ENCODE data around the gene LIN28B.
"Not testable (repeated sequence)": the region's sequence is repeated elsewhere in the genome, so short reads cannot be mapped to it uniquely, and the experiment has no call there.

LIN28B gene

DNA sequence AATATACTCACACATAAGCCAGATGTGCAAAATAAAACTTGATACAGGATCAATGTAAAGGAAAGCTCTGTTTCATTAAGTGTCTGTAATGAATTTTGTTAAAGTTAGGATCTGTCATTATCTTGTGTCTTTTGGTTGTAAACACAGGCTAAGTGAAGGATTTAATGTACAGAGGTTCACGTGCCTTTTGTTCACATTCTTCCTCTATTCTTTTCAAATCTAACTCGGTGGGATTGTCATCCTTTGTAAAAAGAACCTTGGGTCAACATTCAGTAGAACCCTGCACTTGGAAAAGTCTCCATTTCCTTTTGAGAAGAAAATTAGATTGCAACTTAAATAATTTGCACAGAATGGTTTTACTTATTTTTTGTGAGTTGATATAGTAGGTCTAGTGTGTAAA, 7.7 kb upstream of the LIN28B start:
- Histone ChIP-seq H4K12ac (ENCODE audit: low read depth, low read length) (no peak overlapping the region), H3K23ac (ENCODE audit: low read length) (no peak overlapping the region), H3K4me1 (ENCODE audit: control insufficient read depth in 1 of 2, insufficient read depth in 2 of 2, low read length in 2 of 2) (no peaks in the 10 kb centered on the region), H4K8ac (ENCODE audit: low read depth, low read length) (no peak overlapping the region), H2BK12ac (ENCODE audit: low read length) (no peak overlapping the region), H2AK5ac (ENCODE audit: low read length) (no peak overlapping the region), H3K18ac (ENCODE audit: low read length) (no peak overlapping the region), H3K79me2 (ENCODE audit: control insufficient read depth, insufficient read depth, low read length, poor library complexity) (peaks cover 2% of the 10 kb centered on the region), H3K4me2 (ENCODE audit: low read length) (no peak overlapping the region), H2AFZ (ENCODE audit: insufficient read depth, low read length, poor library complexity) (no peak overlapping the region), H4K91ac (ENCODE audit: low read depth, low read length) (no peak overlapping the region), H3K4me3 (ENCODE audit: low read depth, low read length) (no peak overlapping the region), H3K9ac (ENCODE audit: low read length) (no peak overlapping the region), H3K4ac (ENCODE audit: low read depth, low read length) (no peak overlapping the region), H3K79me1 (ENCODE audit: low read length) (peaks cover 3% of the 10 kb centered on the region), H3K27ac (ENCODE audit: low read depth, low read length) (no peak overlapping the region), H2BK120ac (ENCODE audit: insufficient read depth, low read length, poor library complexity) (no peak overlapping the region), H2BK5ac (ENCODE audit: low read depth, low read length, poor library complexity) (no peak overlapping the region), H3K14ac (ENCODE audit: low read length) (no peak overlapping the region), H3K9me3 (ENCODE audit: insufficient read depth, low read depth, low read length) (no peaks in the 10 kb centered on the region), H3K36me3 (ENCODE audit: control insufficient read depth in 1 of 2, insufficient read depth in 2 of 2, low read length in 2 of 2) (no peaks in the 10 kb centered on the region), H3K27me3 (ENCODE audit: insufficient read depth, low read length) (no peaks in the 10 kb centered on the region)
- no peak for DNase-seq
- no CpG with 5 or more reads among the region's 2 CpGs for WGBS (ENCODE audit: extremely low coverage, insufficient coverage, insufficient read length)

DNA sequence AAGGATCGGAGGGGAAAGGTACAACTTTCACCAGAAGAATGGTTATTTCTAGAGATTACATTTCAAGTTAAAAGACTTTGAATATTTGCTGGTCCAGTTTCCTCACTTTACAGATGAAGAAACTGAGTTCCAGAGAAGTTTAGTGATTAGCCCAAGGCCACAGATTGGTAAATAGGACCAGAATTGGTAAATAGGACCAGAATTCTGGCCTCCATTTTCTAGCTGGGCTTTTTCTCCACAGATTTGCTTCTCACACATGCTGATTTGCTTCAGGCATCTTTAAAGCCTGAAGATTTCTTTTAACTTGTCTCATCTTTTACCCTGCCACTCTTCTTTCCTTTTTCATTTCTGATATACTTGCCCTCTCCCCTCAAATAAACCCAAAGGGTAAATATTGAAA, 5.2 kb upstream of the LIN28B start:
- Histone ChIP-seq H3K23ac (ENCODE audit: low read length) (no peak overlapping the region), H3K4me2 (ENCODE audit: low read length) (no peak overlapping the region), H2BK12ac (ENCODE audit: low read length) (no peak overlapping the region), H3K18ac (ENCODE audit: low read length) (no peak overlapping the region), H3K9me3 (ENCODE audit: insufficient read depth, low read depth, low read length) (no peaks in the 10 kb centered on the region), H4K91ac (ENCODE audit: low read depth, low read length) (no peak overlapping the region), H4K12ac (ENCODE audit: low read depth, low read length) (no peak overlapping the region), H3K9ac (ENCODE audit: low read length) (no peak overlapping the region), H3K4me1 (ENCODE audit: control insufficient read depth in 1 of 2, insufficient read depth in 2 of 2, low read length in 2 of 2) (no peaks in the 10 kb centered on the region), H3K36me3 (ENCODE audit: control insufficient read depth in 1 of 2, insufficient read depth in 2 of 2, low read length in 2 of 2) (no peaks in the 10 kb centered on the region), H3K79me1 (ENCODE audit: low read length) (peaks cover 7% of the 10 kb centered on the region), H3K4ac (ENCODE audit: low read depth, low read length) (no peak overlapping the region), H2AK5ac (ENCODE audit: low read length) (no peak overlapping the region), H3K27ac (ENCODE audit: low read depth, low read length) (no peak overlapping the region), H3K27me3 (ENCODE audit: insufficient read depth, low read length) (no peaks in the 10 kb centered on the region), H2AFZ (ENCODE audit: insufficient read depth, low read length, poor library complexity) (no peak overlapping the region), H2BK120ac (ENCODE audit: insufficient read depth, low read length, poor library complexity) (no peak overlapping the region), H3K79me2 (ENCODE audit: control insufficient read depth, insufficient read depth, low read length, poor library complexity) (peaks cover 2% of the 10 kb centered on the region), H2BK5ac (ENCODE audit: low read depth, low read length, poor library complexity) (no peak overlapping the region), H4K8ac (ENCODE audit: low read depth, low read length) (no peak overlapping the region), H3K14ac (ENCODE audit: low read length) (no peak overlapping the region), H3K4me3 (ENCODE audit: low read depth, low read length) (no peak overlapping the region)
- WGBS (ENCODE audit: extremely low coverage, insufficient coverage, insufficient read length): no CpG with 5 or more reads among the region's 1 CpG
- peak; percentile 46 to 86 for DNase-seq

DNA sequence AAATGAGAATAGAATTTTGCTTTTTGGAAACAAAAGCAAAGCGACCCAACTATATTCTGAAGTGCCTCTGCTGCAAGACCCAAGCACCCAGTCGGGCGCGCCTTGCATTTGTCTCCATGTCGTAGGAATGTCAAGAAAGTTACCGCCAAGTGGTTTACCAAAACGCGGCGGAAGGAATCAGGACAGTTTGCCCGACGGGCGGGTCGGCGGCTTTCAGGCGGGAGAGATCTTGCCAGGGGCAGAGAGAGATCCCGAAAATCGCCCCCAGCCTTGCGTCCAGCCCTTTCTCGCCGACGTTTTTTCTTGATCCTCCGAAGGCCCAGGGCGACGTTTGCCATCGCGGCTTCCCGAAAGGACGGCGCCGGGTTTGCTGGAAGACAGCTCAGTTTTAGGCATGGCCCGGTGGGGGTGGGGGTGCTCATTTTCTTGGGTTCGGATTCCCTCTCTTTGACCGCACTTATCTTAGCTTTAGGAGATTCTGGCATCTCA, 4.0 kb upstream of the LIN28B start:
- Histone ChIP-seq H2BK120ac (ENCODE audit: insufficient read depth, low read length, poor library complexity) (peak overlapping the region; percentile 73), H3K4me3 (ENCODE audit: low read depth, low read length) (peak overlapping the region; percentile 69), H3K27me3 (ENCODE audit: insufficient read depth, low read length) (no peaks in the 10 kb centered on the region), H2BK5ac (ENCODE audit: low read depth, low read length, poor library complexity) (peak overlapping the region; percentile 77), H3K23ac (ENCODE audit: low read length) (no peak overlapping the region), H3K14ac (ENCODE audit: low read length) (peak overlapping the region; percentile 69), H4K91ac (ENCODE audit: low read depth, low read length) (peak overlapping the region; percentile 69), H2AK5ac (ENCODE audit: low read length) (no peak overlapping the region), H2AFZ (ENCODE audit: insufficient read depth, low read length, poor library complexity) (peak overlapping the region; percentile 26), H4K12ac (ENCODE audit: low read depth, low read length) (peak overlapping the region; percentile 72), H3K4ac (ENCODE audit: low read depth, low read length) (peak overlapping the region; percentile 22), H4K8ac (ENCODE audit: low read depth, low read length) (peak overlapping the region; percentile 59), H3K4me2 (ENCODE audit: low read length) (peak overlapping the region; percentile 77), H3K4me1 (ENCODE audit: control insufficient read depth in 1 of 2, insufficient read depth in 2 of 2, low read length in 2 of 2) (no peaks in the 10 kb centered on the region), H2BK12ac (ENCODE audit: low read length) (no peak overlapping the region), H3K18ac (ENCODE audit: low read length) (peak overlapping the region; percentile 51), H3K27ac (ENCODE audit: low read depth, low read length) (peak overlapping the region; percentile 93), H3K9me3 (ENCODE audit: insufficient read depth, low read depth, low read length) (no peaks in the 10 kb centered on the region), H3K79me1 (ENCODE audit: low read length) (peaks cover 18% of the 10 kb centered on the region), H3K36me3 (ENCODE audit: control insufficient read depth in 1 of 2, insufficient read depth in 2 of 2, low read length in 2 of 2) (no peaks in the 10 kb centered on the region), H3K9ac (ENCODE audit: low read length) (peak overlapping the region; percentile 75), H3K79me2 (ENCODE audit: control insufficient read depth, insufficient read depth, low read length, poor library complexity) (peaks cover 4% of the 10 kb centered on the region)
- WGBS (ENCODE audit: extremely low coverage, insufficient coverage, insufficient read length): no CpG with 5 or more reads among the region's 33 CpGs
- DNase-seq: peak; percentile 45 to 57

DNA sequence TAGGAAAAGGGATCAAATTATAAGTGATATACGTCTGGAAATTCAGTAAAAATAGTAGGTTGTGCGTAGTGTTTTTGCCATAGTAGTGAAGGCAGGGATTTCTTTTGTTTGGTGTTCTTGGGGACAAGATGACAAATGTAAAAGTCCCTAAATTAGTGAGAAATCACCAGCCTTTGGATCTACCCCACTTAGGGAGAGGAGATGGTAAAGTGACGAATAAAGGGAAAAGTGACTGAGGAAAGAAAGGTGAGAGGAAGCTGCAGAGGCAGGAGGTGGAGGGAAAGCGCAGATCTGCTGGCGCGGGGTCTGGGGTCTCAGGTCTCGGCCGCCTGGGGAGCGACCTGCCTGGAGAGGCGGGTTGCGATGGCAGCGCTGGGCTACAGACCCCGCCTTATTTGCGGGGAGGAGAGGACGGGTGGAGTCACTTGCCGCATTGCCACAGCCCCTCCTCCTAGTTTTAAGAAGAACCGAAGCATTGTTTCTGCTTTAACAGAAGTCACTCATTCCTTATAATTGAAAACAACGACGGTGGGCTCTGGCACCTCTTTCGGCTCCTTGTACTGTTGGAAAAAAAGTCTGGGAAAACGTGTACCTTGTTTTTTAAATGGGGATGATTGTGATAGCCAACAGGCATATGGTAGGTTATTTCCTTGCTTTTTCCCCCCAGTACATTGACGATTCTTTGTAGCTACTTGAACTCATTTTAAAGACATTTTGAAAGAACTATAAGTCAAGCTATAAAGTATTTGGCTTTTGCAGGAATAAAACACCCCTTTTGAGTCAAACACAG, 3.3 kb upstream of the LIN28B start:
- not testable (repeated sequence) for H3K27me3 ChIP-seq (ENCODE audit: insufficient read depth, low read length); H3K36me3 ChIP-seq (ENCODE audit: control insufficient read depth in 1 of 2, insufficient read depth in 2 of 2, low read length in 2 of 2); H2AK5ac ChIP-seq (ENCODE audit: low read length); H4K12ac ChIP-seq (ENCODE audit: low read depth, low read length); H2AFZ ChIP-seq (ENCODE audit: insufficient read depth, low read length, poor library complexity); DNase-seq; H4K8ac ChIP-seq (ENCODE audit: low read depth, low read length); H3K23ac ChIP-seq (ENCODE audit: low read length); H3K4ac ChIP-seq (ENCODE audit: low read depth, low read length); H3K9me3 ChIP-seq (ENCODE audit: insufficient read depth, low read depth, low read length); H2BK12ac ChIP-seq (ENCODE audit: low read length); H4K91ac ChIP-seq (ENCODE audit: low read depth, low read length); H3K79me2 ChIP-seq (ENCODE audit: control insufficient read depth, insufficient read depth, low read length, poor library complexity); H3K4me1 ChIP-seq (ENCODE audit: control insufficient read depth in 1 of 2, insufficient read depth in 2 of 2, low read length in 2 of 2); H3K14ac ChIP-seq (ENCODE audit: low read length); H3K18ac ChIP-seq (ENCODE audit: low read length)
- Histone ChIP-seq H3K4me2 (ENCODE audit: low read length) (peak overlapping the region; percentile 77), H2BK5ac (ENCODE audit: low read depth, low read length, poor library complexity) (peak overlapping the region; percentile 77), H3K4me3 (ENCODE audit: low read depth, low read length) (peak overlapping the region; percentile 42), H2BK120ac (ENCODE audit: insufficient read depth, low read length, poor library complexity) (peak overlapping the region; percentile 1), H3K79me1 (ENCODE audit: low read length) (peaks cover 21% of the 10 kb centered on the region), H3K27ac (ENCODE audit: low read depth, low read length) (peak overlapping the region; percentile 93), H3K9ac (ENCODE audit: low read length) (peak overlapping the region; percentile 75)
- WGBS (ENCODE audit: extremely low coverage, insufficient coverage, insufficient read length): no CpG with 5 or more reads among the region's 22 CpGs
